Rectal smooth muscle tissue (tissue), 1 donor: Measurements from ENCODE around the gene ZNF616.
"Not testable (repeated sequence)": the region's sequence is repeated elsewhere in the genome, so short reads cannot be mapped to it uniquely, and the experiment has no call there.

Experiments
- H3K27ac ChIP-seq: one replicate; pipeline ENCODE4 v1.7.0; 2013; ENCODE audit warnings: low read depth, low read length, inconsistent platforms
- H3K27me3 ChIP-seq: one replicate; pipeline ENCODE4 v1.7.0; 2013; ENCODE audit warnings: low read length; ENCODE audit not compliant: control insufficient read depth, insufficient read depth
- H3K36me3 ChIP-seq: one replicate; pipeline ENCODE4 v1.7.0; 2013; ENCODE audit warnings: low read length; ENCODE audit not compliant: control insufficient read depth, insufficient read depth
- H3K4me1 ChIP-seq: one replicate; pipeline ENCODE4 v1.7.0; 2013; ENCODE audit warnings: low read length; ENCODE audit not compliant: control insufficient read depth, insufficient read depth
- H3K4me3 ChIP-seq: one replicate; pipeline ENCODE4 v1.7.0; 2013; ENCODE audit warnings: low read length
- H3K9ac ChIP-seq: one replicate; pipeline ENCODE4 v1.7.0; 2013; ENCODE audit warnings: low read length

Gene ZNF616

GRCh38 chr19:52096416-52096815, 43.3 kb downstream of the ZNF616 start:
- not testable (repeated sequence) for H3K4me1 ChIP-seq, H3K4me3 ChIP-seq, H3K36me3 ChIP-seq, H3K9ac ChIP-seq, H3K27me3 ChIP-seq
- H3K27ac ChIP-seq: peak overlapping the region; percentile 79

- H3K4me1 ChIP-seq: no peaks in the 10 kb centered on the region
- H3K4me3 ChIP-seq: peak within 1 kb of the TSS; percentile 98
- peaks cover 3% of the 10 kb centered on the region for H3K36me3 ChIP-seq
- H3K27ac ChIP-seq: peak within 1 kb of the TSS; percentile 79
- peak within 1 kb of the TSS; percentile 82 for H3K9ac ChIP-seq
- H3K27me3 ChIP-seq: no peaks in the 10 kb centered on the region
Measured at GRCh38 chr19:52095172-52096014, 44.3 kb downstream of the ZNF616 start, which contains the start of gene ZNF841. Gene ZNF841, minus strand, starts transcription at chr19:52095765. Its CDS starts 10,964 bp downstream, at chr19:52084801.

GRCh38 chr19:52094526-52095130, 45.1 kb downstream of the ZNF616 start:
- peak overlapping the region; percentile 79 for H3K27ac ChIP-seq
- H3K27me3 ChIP-seq: no peaks in the 10 kb centered on the region
- H3K36me3 ChIP-seq: peaks cover 3% of the 10 kb centered on the region
- peak overlapping the region; percentile 82 for H3K9ac ChIP-seq
- H3K4me1 ChIP-seq: no peaks in the 10 kb centered on the region
- peak overlapping the region; percentile 98 for H3K4me3 ChIP-seq

GRCh38 chr19:52086481-52086880, 53.3 kb downstream of the ZNF616 start:
- no peak overlapping the region for H3K27ac ChIP-seq
- H3K4me3 ChIP-seq: no peak overlapping the region
- H3K36me3 ChIP-seq: peaks cover 49% of the 10 kb centered on the region
- no peak overlapping the region for H3K9ac ChIP-seq
- H3K4me1 ChIP-seq: no peaks in the 10 kb centered on the region
- H3K27me3 ChIP-seq: no peaks in the 10 kb centered on the region

- Histone ChIP-seq H3K27me3 (no peaks in the 10 kb centered on the region), H3K4me3 (no peak overlapping the region), H3K9ac (no peak overlapping the region), H3K27ac (no peak overlapping the region), H3K4me1 (no peaks in the 10 kb centered on the region), H3K36me3 (peaks cover 43% of the 10 kb centered on the region)
Measured at GRCh38 chr19:52070496-52070895, 69.2 kb downstream of the ZNF616 start.

- H3K4me1 ChIP-seq: no peaks in the 10 kb centered on the region
- H3K4me3 ChIP-seq: no peak overlapping the region
- H3K27ac ChIP-seq: no peak overlapping the region
- no peaks in the 10 kb centered on the region for H3K27me3 ChIP-seq
- H3K36me3 ChIP-seq: peaks cover 36% of the 10 kb centered on the region
- no peak overlapping the region for H3K9ac ChIP-seq
Measured at GRCh38 chr19:52069653-52070052, 70.1 kb downstream of the ZNF616 start.

GRCh38 chr19:52066258-52066863, 73.4 kb downstream of the ZNF616 start:
- Histone ChIP-seq H3K27ac (no peak overlapping the region), H3K4me3 (no peak overlapping the region), H3K4me1 (no peaks in the 10 kb centered on the region), H3K36me3 (peaks cover 34% of the 10 kb centered on the region), H3K27me3 (no peaks in the 10 kb centered on the region), H3K9ac (no peak overlapping the region)

GRCh38 chr19:52065399-52065798, 74.3 kb downstream of the ZNF616 start:
- Histone ChIP-seq H3K36me3 (peaks cover 27% of the 10 kb centered on the region), H3K9ac (no peak overlapping the region), H3K27ac (no peak overlapping the region), H3K4me3 (no peak overlapping the region), H3K27me3 (no peaks in the 10 kb centered on the region), H3K4me1 (no peaks in the 10 kb centered on the region)
